ENCODE measurements around the gene EIF4B.

DNA sequence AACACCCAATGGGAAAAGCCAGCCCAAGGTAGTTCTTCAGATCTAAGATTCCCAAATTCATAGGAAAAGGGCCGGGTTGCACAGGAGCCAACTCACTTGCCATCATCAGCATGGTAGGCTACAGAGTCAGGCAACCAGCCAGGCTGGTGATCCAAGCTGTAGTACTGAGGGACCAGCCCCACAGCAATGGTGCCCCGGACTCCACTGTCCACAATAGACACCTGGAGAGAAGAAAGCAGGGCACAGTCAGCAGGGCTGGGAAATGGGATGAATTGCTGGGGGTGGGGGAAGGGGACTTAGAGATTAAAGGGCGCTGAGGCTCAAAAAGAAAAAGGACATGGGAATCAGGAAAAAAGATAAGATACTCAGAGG, 68.7 kb downstream of the EIF4B start:
- TF ChIP-seq TOX (CRISPR knock-in tag; IDR thresholded peaks at IDR 0.05; ENCODE audit: borderline replicate concordance) (no peak), SNAI2 (CRISPR knock-in tag; IDR thresholded peaks at IDR 0.05) (no peak), BACH2 (CRISPR knock-in tag; IDR thresholded peaks at IDR 0.05; ENCODE audit: borderline replicate concordance) (no peak), ZC3H10 (CRISPR knock-in tag; IDR thresholded peaks at IDR 0.05) (no peak), ZNF565 (CRISPR knock-in tag; conservative IDR thresholded peaks at IDR 0.05; ENCODE audit: low read depth) (no peak), RARB (CRISPR knock-in tag; IDR thresholded peaks at IDR 0.05) (no peak), ISL1 (CRISPR knock-in tag; IDR thresholded peaks at IDR 0.05) (no peak), ZNF70 (CRISPR knock-in tag; IDR thresholded peaks at IDR 0.05) (no peak), ZFP3 (CRISPR knock-in tag; IDR thresholded peaks at IDR 0.05) (no peak), ARNTL (CRISPR knock-in tag; IDR thresholded peaks at IDR 0.05; ENCODE audit: borderline replicate concordance, low read depth) (no peak), ESRRG (CRISPR knock-in tag; IDR thresholded peaks at IDR 0.05) (no peak)
- TF ChIP-seq, protein P1, sequence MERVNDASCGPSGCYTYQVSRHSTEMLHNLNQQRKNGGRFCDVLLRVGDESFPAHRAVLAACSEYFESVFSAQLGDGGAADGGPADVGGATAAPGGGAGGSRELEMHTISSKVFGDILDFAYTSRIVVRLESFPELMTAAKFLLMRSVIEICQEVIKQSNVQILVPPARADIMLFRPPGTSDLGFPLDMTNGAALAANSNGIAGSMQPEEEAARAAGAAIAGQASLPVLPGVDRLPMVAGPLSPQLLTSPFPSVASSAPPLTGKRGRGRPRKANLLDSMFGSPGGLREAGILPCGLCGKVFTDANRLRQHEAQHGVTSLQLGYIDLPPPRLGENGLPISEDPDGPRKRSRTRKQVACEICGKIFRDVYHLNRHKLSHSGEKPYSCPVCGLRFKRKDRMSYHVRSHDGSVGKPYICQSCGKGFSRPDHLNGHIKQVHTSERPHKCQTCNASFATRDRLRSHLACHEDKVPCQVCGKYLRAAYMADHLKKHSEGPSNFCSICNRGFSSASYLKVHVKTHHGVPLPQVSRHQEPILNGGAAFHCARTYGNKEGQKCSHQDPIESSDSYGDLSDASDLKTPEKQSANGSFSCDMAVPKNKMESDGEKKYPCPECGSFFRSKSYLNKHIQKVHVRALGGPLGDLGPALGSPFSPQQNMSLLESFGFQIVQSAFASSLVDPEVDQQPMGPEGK (CRISPR knock-in tag; IDR thresholded peaks at IDR 0.05; ENCODE audit: borderline replicate concordance) = no peak
- TF ChIP-seq, protein P2, sequence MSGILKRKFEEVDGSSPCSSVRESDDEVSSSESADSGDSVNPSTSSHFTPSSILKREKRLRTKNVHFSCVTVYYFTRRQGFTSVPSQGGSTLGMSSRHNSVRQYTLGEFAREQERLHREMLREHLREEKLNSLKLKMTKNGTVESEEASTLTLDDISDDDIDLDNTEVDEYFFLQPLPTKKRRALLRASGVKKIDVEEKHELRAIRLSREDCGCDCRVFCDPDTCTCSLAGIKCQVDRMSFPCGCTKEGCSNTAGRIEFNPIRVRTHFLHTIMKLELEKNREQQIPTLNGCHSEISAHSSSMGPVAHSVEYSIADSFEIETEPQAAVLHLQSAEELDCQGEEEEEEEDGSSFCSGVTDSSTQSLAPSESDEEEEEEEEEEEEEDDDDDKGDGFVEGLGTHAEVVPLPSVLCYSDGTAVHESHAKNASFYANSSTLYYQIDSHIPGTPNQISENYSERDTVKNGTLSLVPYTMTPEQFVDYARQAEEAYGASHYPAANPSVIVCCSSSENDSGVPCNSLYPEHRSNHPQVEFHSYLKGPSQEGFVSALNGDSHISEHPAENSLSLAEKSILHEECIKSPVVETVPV (CRISPR knock-in tag; IDR thresholded peaks at IDR 0.05) = no peak

All from SK-N-SH treated with all-trans-retinoic acid at 6 μM for 48 hours (cell line).